Measurements from ENCODE around the gene RND3. TPM values are rescaled to one million over a fixed set of nuclear protein-coding genes. Genes with fewer than 3 reads are reported as not detected.

RND3 gene
- total RNA-seq, 1 donor from 2014 or later: 161 TPM

DNA sequence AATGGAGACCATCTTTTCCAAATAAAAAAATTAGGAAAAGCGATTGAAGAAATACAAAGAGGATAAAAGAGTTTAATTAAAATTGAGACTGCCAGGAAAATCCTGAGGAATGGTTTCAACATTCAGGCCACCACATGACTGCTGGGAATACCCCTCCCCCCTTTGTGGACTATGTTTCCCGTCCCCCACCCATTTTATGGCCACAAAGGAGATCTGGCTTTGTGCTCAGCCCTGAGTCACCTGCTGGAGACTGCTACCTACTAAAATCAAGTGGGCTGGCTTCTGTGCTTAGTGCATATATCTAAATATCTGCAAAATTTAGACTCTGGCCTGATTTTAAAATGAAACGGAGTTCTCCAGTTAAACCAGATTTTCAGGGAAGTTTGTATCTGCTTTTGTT, 10.1 kb downstream of the RND3 start:
- H3K4me3 Mint-ChIP-seq: peak overlapping the region; percentile 71

DNA sequence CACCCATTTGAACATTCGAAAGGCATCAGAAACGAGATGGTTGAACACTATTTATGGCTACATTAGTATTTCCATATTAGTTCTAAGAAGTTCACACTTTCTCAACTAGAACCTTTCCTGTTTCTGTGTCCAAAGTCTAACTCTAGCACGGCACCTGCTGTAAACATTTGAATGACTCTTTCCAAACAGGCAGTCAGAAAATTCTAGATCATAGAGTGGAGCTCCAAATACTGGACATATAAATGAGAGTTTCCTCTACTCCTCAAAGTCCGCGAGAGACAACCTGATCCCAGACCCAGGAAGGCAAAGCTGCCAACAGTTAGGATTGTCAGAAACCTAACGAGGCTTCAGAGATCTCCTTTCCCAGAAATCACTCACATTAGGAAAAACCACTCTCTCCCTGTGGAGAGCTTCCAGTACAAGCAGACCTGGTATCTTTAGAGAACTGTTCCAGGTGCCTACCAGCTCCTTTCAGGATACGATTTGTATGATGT, 10.6 kb downstream of the RND3 start:
- DNase-seq (ENCODE audit: extremely low spot score, unreplicated experiment): no peak
- peaks cover 80% of the 10 kb centered on the region for H3K36me3 Mint-ChIP-seq
- peak overlapping the region; percentile 71 for H3K4me3 Mint-ChIP-seq
- TF ChIP-seq CTCF (conservative IDR thresholded peaks at IDR 0.05): no peak
- H3K27ac Mint-ChIP-seq: peak overlapping the region; percentile 96
- H3K27me3 Mint-ChIP-seq: no peaks in the 10 kb centered on the region
- H3K4me1 Mint-ChIP-seq (ENCODE audit: unreplicated experiment): peaks cover 89% of the 10 kb centered on the region
- no peaks in the 10 kb centered on the region for H3K9me3 Mint-ChIP-seq

More for the DNA sequence above, 10.1 kb downstream of the RND3 start:
- H3K4me1 Mint-ChIP-seq (ENCODE audit: unreplicated experiment): peaks cover 89% of the 10 kb centered on the region
- peak overlapping the region; percentile 96 for H3K27ac Mint-ChIP-seq
- no peak for DNase-seq (ENCODE audit: extremely low spot score, unreplicated experiment)
- no peak for TF ChIP-seq CTCF (conservative IDR thresholded peaks at IDR 0.05)
- peaks cover 78% of the 10 kb centered on the region for H3K36me3 Mint-ChIP-seq
- no peaks in the 10 kb centered on the region for H3K9me3 Mint-ChIP-seq
- H3K27me3 Mint-ChIP-seq: no peaks in the 10 kb centered on the region

- Mint-ChIP-seq H3K9me3 (no peaks in the 10 kb centered on the region), H3K4me3 (peak overlapping the region; percentile 71), H3K4me1 (ENCODE audit: unreplicated experiment) (peaks cover 89% of the 10 kb centered on the region), H3K36me3 (peaks cover 80% of the 10 kb centered on the region), H3K27ac (peak overlapping the region; percentile 96), H3K27me3 (no peaks in the 10 kb centered on the region)
- no peak for DNase-seq (ENCODE audit: extremely low spot score, unreplicated experiment)
- TF ChIP-seq CTCF (conservative IDR thresholded peaks at IDR 0.05): no peak
Measured at GRCh38 chr2:150476286-150476685, 11.2 kb downstream of the RND3 start.

DNA sequence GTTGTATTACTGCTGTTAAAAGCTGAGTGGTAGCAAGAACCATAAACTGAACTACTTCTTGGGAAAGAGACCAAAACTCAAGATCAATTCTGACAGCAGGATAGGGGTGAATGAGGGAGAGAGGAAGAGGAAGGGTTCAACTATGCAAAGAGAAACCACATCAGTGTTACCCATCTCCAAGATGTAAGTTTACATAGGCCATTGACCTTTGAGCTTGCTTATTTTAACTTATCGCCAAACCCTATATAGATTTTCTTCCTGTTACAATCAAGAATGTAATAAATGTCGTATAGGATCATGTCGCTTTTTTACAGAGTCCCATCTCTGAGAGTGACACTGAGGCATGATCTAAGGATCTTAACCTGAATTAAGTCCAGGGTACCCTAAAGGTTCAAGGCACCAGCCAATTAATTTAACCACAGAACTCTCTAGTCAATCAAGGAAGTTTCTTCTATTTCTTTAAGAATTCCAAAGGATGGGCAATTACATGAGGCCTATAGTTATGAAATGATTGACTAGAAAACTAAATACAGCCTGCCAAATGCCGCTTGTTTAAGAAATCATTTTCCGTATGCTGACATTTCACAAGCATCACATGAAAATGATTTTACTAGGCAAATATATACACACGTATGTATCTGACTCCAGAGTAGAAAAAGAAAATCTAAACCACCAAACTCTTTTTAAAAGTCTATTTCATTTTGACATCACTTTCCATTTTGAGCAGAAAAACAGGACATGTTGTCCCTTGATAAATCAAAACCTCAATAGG, 11.8 kb downstream of the RND3 start:
- H3K4me3 Mint-ChIP-seq: peak overlapping the region; percentile 72
- DNase-seq (ENCODE audit: extremely low spot score, unreplicated experiment): no peak
- H3K27ac Mint-ChIP-seq: peak overlapping the region; percentile 96
- H3K36me3 Mint-ChIP-seq: peaks cover 80% of the 10 kb centered on the region
- H3K4me1 Mint-ChIP-seq (ENCODE audit: unreplicated experiment): peaks cover 89% of the 10 kb centered on the region
- no peak for TF ChIP-seq CTCF (conservative IDR thresholded peaks at IDR 0.05)
- H3K9me3 Mint-ChIP-seq: peaks cover 2% of the 10 kb centered on the region
- H3K27me3 Mint-ChIP-seq: no peaks in the 10 kb centered on the region

- peak overlapping the region; percentile 62 for H3K4me3 Mint-ChIP-seq
- no peaks in the 10 kb centered on the region for H3K27me3 Mint-ChIP-seq
- TF ChIP-seq CTCF (conservative IDR thresholded peaks at IDR 0.05): no peak
- H3K36me3 Mint-ChIP-seq: peaks cover 82% of the 10 kb centered on the region
- H3K27ac Mint-ChIP-seq: peak overlapping the region; percentile 96
- H3K9me3 Mint-ChIP-seq: peaks cover 5% of the 10 kb centered on the region
- H3K4me1 Mint-ChIP-seq (ENCODE audit: unreplicated experiment): peaks cover 90% of the 10 kb centered on the region
- DNase-seq (ENCODE audit: extremely low spot score, unreplicated experiment): no peak
Measured at GRCh38 chr2:150474326-150475074, 13.0 kb downstream of the RND3 start.

All from type B pancreatic cell (in vitro differentiated cells).